A549 (cell line): ENCODE data around the gene SLC22A2. TPM values are rescaled to one million over a fixed set of nuclear protein-coding genes. Genes with fewer than 3 reads are reported as not detected.

Experiments
- ATAC-seq, 2 experiments: fragments of 200-7000 bp in 1 of 2; fragments of >200 bp in 1 of 2; cut with Nextera tagmentation in 1 of 2; cut with Tn5 transposase in 1 of 2; 3 replicates each; pipeline versions ENCODE4 v1.8.0 to v1.9.1; 2018 to 2020; ENCODE audit warnings: mild to moderate bottlenecking in 1 of 2, moderate library complexity in 1 of 2
- CTCF ChIA-PET: fragments of 300-600 bp; sonication (Branson Sonifier 250); formaldehyde crosslinking; extraction: SDS; loops from one replicate; lab custom pipeline; 2021; ENCODE audit warnings: antibody characterized with exemption, inconsistent platforms; lab: Yijun Ruan, JAX
- POLR2A ChIA-PET: fragments of 350-600 bp; formaldehyde crosslinking; extraction: SDS; loops from one replicate; lab custom pipeline; 2021; ENCODE audit warnings: antibody characterized with exemption, inconsistent platforms; lab: Yijun Ruan, JAX
- DNase-seq, 2 experiments: peaks; one replicate each; pipeline versions ENCODE4 v3.0.0 to v3.0.0-alpha.2; 2011 to 2016; ENCODE audit warnings: low read depth in 1 of 2, low spot score in 1 of 2
- FAIRE-seq: peaks from 2 replicates; lab custom pipeline; 2011; peaks lifted over from hg19 to GRCh38; lab: Jason Lieb, UNC
- H3K27ac ChIP-seq, 2 experiments: fragments of >200 bp; sonication (Bioruptor Twin); formaldehyde crosslinking; 3 replicates each; pipeline ENCODE4 v1.5.1; 2016 to 2017
- H3K4me1 ChIP-seq: fragments of >200 bp; sonication (Bioruptor Twin); formaldehyde crosslinking; 3 replicates; pipeline ENCODE4 v1.6.1; 2016
- H3K4me2 ChIP-seq: fragments of >200 bp; sonication (Bioruptor Twin); formaldehyde crosslinking; 3 replicates; pipeline ENCODE4 v1.6.1; 2016
- H3K4me3 ChIP-seq: fragments of >200 bp; sonication (Bioruptor Twin); formaldehyde crosslinking; 3 replicates; pipeline ENCODE4 v1.5.1; 2016
- H3K9me3 ChIP-seq: fragments of >200 bp; sonication (Bioruptor Twin); formaldehyde crosslinking; 3 replicates; pipeline ENCODE4 v1.6.1; 2016
- BHLHE40 ChIP-seq: IDR thresholded peaks from 2 replicates; pipeline ENCODE4 v1.6.1; 2012; ENCODE audit warnings: low read depth, low read length, inconsistent platforms
- CBX2 ChIP-seq: fragments of 200-600 bp; sonication (generic); IDR thresholded peaks from 2 replicates; pipeline ENCODE4 v1.6.1; 2016; ENCODE audit warnings: low read depth, mild to moderate bottlenecking, borderline replicate concordance
- CEBPB ChIP-seq, 2 experiments: fragments of >200 bp in 1 of 2; sonication (Bioruptor Twin) in 1 of 2; formaldehyde crosslinking in 1 of 2; IDR thresholded peaks; 2 replicates each; pipeline ENCODE4 v1.6.1; 2012 to 2016
- CHD2 ChIP-seq: fragments of 150-350 bp; IDR thresholded peaks from 2 replicates; pipeline ENCODE4 v1.6.1; 2014; ENCODE audit warnings: low read length; ENCODE audit not compliant: partially characterized antibody
- E2F6 ChIP-seq: IDR thresholded peaks from 2 replicates; pipeline ENCODE4 v1.6.1; 2012; ENCODE audit warnings: low read depth, borderline replicate concordance
- EP300 ChIP-seq, 2 experiments: fragments of >200 bp; sonication (Bioruptor Twin); formaldehyde crosslinking; IDR thresholded peaks; 2 replicates in 1 of 2; 3 replicates in 1 of 2; pipeline ENCODE4 v1.6.1; 2016 to 2017
- ESRRA ChIP-seq: fragments of 150-350 bp; IDR thresholded peaks from 2 replicates; pipeline ENCODE4 v1.6.1; 2014; ENCODE audit warnings: mild to moderate bottlenecking, low read length, borderline replicate concordance
- GATA3 ChIP-seq: IDR thresholded peaks from 2 replicates; pipeline ENCODE4 v1.6.1; 2012; ENCODE audit warnings: borderline replicate concordance
- HES2 ChIP-seq: fragments of >200 bp; sonication (Bioruptor Twin); formaldehyde crosslinking; IDR thresholded peaks from 2 replicates; pipeline ENCODE4 v1.6.1; 2016
- HMGXB4 ChIP-seq: fragments of 250-450 bp; sonication (Bioruptor Pico); IDR thresholded peaks from 2 replicates; pipeline ENCODE4 v1.5.0; 2021; ENCODE audit warnings: mild to moderate bottlenecking, moderate library complexity, borderline replicate concordance
- HOXB13 ChIP-seq: fragments of 250-450 bp; sonication (Bioruptor Pico); IDR thresholded peaks from 2 replicates; pipeline ENCODE4 v1.5.0; 2020; ENCODE audit warnings: low read depth, mild to moderate bottlenecking, moderate library complexity
- KDM1A ChIP-seq: fragments of 200-600 bp; sonication (generic); IDR thresholded peaks from 2 replicates; pipeline ENCODE4 v1.6.1; 2016; ENCODE audit warnings: low read depth, mild to moderate bottlenecking
- KDM5A ChIP-seq: fragments of 200-600 bp; sonication (generic); IDR thresholded peaks from 2 replicates; pipeline ENCODE4 v1.6.1; 2016; ENCODE audit warnings: antibody characterized with exemption, mild to moderate bottlenecking
- MAX ChIP-seq: IDR thresholded peaks from 2 replicates; pipeline ENCODE4 v1.6.1; 2012
- NPAS2 ChIP-seq: fragments of 250-450 bp; sonication (Bioruptor Pico); IDR thresholded peaks from 2 replicates; pipeline ENCODE4 v1.8.0; 2022; ENCODE audit warnings: mild to moderate bottlenecking, moderate library complexity, borderline replicate concordance
- POLR2A ChIP-seq: IDR thresholded peaks from 2 replicates; pipeline ENCODE4 v1.6.1; 2012; ENCODE audit warnings: mild to moderate bottlenecking, low read length
- POLR2AphosphoS2 ChIP-seq: conservative IDR thresholded peaks from 2 replicates; pipeline ENCODE4 v1.6.1; 2012; ENCODE audit warnings: low read length, improper control_type of control experiment, inconsistent platforms
- RARB ChIP-seq: fragments of 250-450 bp; sonication (Bioruptor Pico); IDR thresholded peaks from 2 replicates; pipeline ENCODE4 v1.8.0; 2021; ENCODE audit warnings: mild to moderate bottlenecking, moderate library complexity
- RCOR1 ChIP-seq: fragments of 150-350 bp; IDR thresholded peaks from 2 replicates; pipeline ENCODE4 v1.6.1; 2014; ENCODE audit warnings: antibody characterized with exemption, low read length, low read depth
- SREBF2 ChIP-seq: fragments of 450-650 bp; IDR thresholded peaks from 2 replicates; pipeline ENCODE4 v1.6.1; 2014; ENCODE audit warnings: mild to moderate bottlenecking, moderate library complexity
- TFCP2L1 ChIP-seq: fragments of 250-450 bp; sonication (Bioruptor Pico); IDR thresholded peaks from 2 replicates; pipeline ENCODE4 v1.5.0; 2021; ENCODE audit warnings: mild to moderate bottlenecking
- TP53 ChIP-seq: fragments of 250-450 bp; sonication (Bioruptor Pico); IDR thresholded peaks from 2 replicates; pipeline ENCODE4 v1.5.0; 2021; ENCODE audit warnings: mild to moderate bottlenecking, moderate library complexity
- USF2 ChIP-seq: fragments of 450-650 bp; IDR thresholded peaks from 2 replicates; pipeline ENCODE4 v1.6.1; 2014; ENCODE audit warnings: antibody characterized with exemption
- WGBS: methylation state at CpG from one replicate; pipeline ENCODE4 v1.1.6; 2017; ENCODE audit errors: missing lambda C conversion rate; 5-methylcytosine and 5-hydroxymethylcytosine counted together
- polyA plus RNA-seq, 4 experiments: library from polyadenylated mRNA; depleted of rRNA in 3 of 4; stranded (reverse); fragments of >200 nt; fragmentation: RNase III in 1 of 4; extraction: RNeasy Plus Mini Kit Qiagen cat#74134 plus additional on column Dnase treatment in 1 of 4; gene quantifications; 2 replicates in 3 of 4; 3 replicates in 1 of 4; pipeline ENCODE4 v1.2.3, GENCODE V29; 2011 to 2017

SLC22A2 gene
- polyA plus RNA-seq, 2 of the 4 experiments (the other 2 are of a cell fraction): 0.04 TPM; not detected in 1

- POLR2A ChIA-PET: no interaction called here
- Histone ChIP-seq H3K9me3 (no peaks in the 10 kb centered on the region), H3K4me1 (peaks cover 10% of the 10 kb centered on the region; the same call in 2 of the 3 replicates), H3K4me3 (no peak overlapping the region), H3K4me2 (no peak overlapping the region), H3K27ac (no peak overlapping the region)
- CTCF ChIA-PET: no interaction called here
- no peak for ATAC-seq
- WGBS: 84% methylated on average over 4 of the region's 4 CpGs
- TF ChIP-seq RCOR1: no peak
- TF ChIP-seq SREBF2: no peak
- TF ChIP-seq KDM5A: no peak
- TF ChIP-seq E2F6: no peak
- no peak for TF ChIP-seq NPAS2 (CRISPR knock-in tag)
- TF ChIP-seq POLR2AphosphoS2: no peak
- TF ChIP-seq ESRRA: no peak
- TF ChIP-seq, all 56 proteins: peak for 0
- FAIRE-seq (no peak), DNase-seq (no peak)
Measured at GRCh38 chr6:160269023-160269521, 10.5 kb upstream of the SLC22A2 start.

- no peak overlapping the region for H3K27ac ChIP-seq
- H3K4me2 ChIP-seq: no peak overlapping the region
- no peak overlapping the region for H3K4me3 ChIP-seq
- ChIA-PET CTCF (no interaction called here), POLR2A (no interaction called here)
- no peaks in the 10 kb centered on the region for H3K9me3 ChIP-seq
- peaks cover 2% of the 10 kb centered on the region; the same call in 1 of the 3 replicates for H3K4me1 ChIP-seq
- ATAC-seq (no peak), DNase-seq (no peak), FAIRE-seq (no peak)
- TF ChIP-seq RCOR1 (no peak), HES2 (no peak), CBX2 (no peak), CHD2 (no peak), TP53 (CRISPR knock-in tag) (no peak), MAX (no peak), GATA3 (no peak), TFCP2L1 (no peak), HOXB13 (no peak), SREBF2 (no peak), HMGXB4 (no peak), RARB (CRISPR knock-in tag) (no peak), KDM1A (no peak), USF2 (no peak), POLR2A (no peak), CEBPB (IDR thresholded peaks at IDR 0.05) (no peak), BHLHE40 (no peak), EP300 (IDR thresholded peaks at IDR 0.05) (no peak)
- WGBS: 100% methylated on average over 1 of the region's 6 CpGs
Measured at GRCh38 chr6:160267102-160267501, 8.5 kb upstream of the SLC22A2 start.
